ENCODE results near the gene NXF2B.
"Not testable (repeated sequence)": the region's sequence is repeated elsewhere in the genome, so short reads cannot be mapped to it uniquely, and the experiment has no call there.

The NXF2B gene

GRCh38 chrX:102439908-102440307 lies at the start of gene NXF2B:
TSS of gene NXF2B (minus strand) at chrX:102440008. CDS start at chrX:102380036, 59,972 bp downstream.
- DNase-seq (ENCODE audit: low read depth) = not testable (repeated sequence)

- not testable (repeated sequence) for DNase-seq (ENCODE audit: low read depth)
Observed at GRCh38 chrX:102478765-102479164, 39.0 kb upstream of the NXF2B start.

- not testable (repeated sequence) for DNase-seq (ENCODE audit: low read depth)
Observed at GRCh38 chrX:102471762-102472220, 32.0 kb upstream of the NXF2B start, which contains the start of gene TCP11X2. TSS of gene TCP11X2 (minus strand) at chrX:102471812.

GRCh38 chrX:102470215-102470614 lies 30.4 kb upstream of the NXF2B start:
- DNase-seq (ENCODE audit: low read depth) = not testable (repeated sequence)

GRCh38 chrX:102458615-102459014 lies 18.8 kb upstream of the NXF2B start:
- DNase-seq (ENCODE audit: low read depth) = not testable (repeated sequence)

- DNase-seq (ENCODE audit: low read depth) = not testable (repeated sequence)
Observed at GRCh38 chrX:102414493-102414892, 25.3 kb downstream of the NXF2B start.

- DNase-seq (ENCODE audit: low read depth) = no peak
Observed at GRCh38 chrX:102345916-102346315, 93.9 kb downstream of the NXF2B start.

GRCh38 chrX:102341867-102342266 lies 97.9 kb downstream of the NXF2B start:
- DNase-seq (ENCODE audit: low read depth) = no peak

GRCh38 chrX:102339312-102340298 lies 100.2 kb downstream of the NXF2B start:
- no peak for DNase-seq (ENCODE audit: low read depth)

- no peak for DNase-seq (ENCODE audit: low read depth)
Observed at GRCh38 chrX:102338162-102338561, 101.6 kb downstream of the NXF2B start.

All from HS-27A (cell line).